Melanocyte of skin (primary cell): ENCODE data around the gene ERP44. TPM values are rescaled to one million over a fixed set of nuclear protein-coding genes. Genes with fewer than 3 reads are reported as not detected.

Experiments used
- small RNA-seq, 2 donors: library from RNA; depleted of rRNA; stranded (forward); fragments of <200 nt; gene quantifications; one replicate each; pipeline ENCODE3, GENCODE V24; 2012
- total RNA-seq, 2 donors: library from RNA; depleted of rRNA; stranded (reverse); fragments of >200 nt; gene quantifications; 2 replicates each; pipeline ENCODE4 v1.2.3, GENCODE V29; 2012

Gene ERP44
- total RNA-seq: 10 to 100 TPM in 1 of 2 donors, 1 to 10 TPM in 1; 10.0 to 15.7 TPM

GRCh38 chr9:100098887-100099721 is at the start of gene ERP44, which contains the start of gene INVS:
Gene ERP44, minus strand, starts transcription at chr9:100099000. Its CDS starts 160 bp downstream, at chr9:100098840.
Gene INVS, plus strand, starts transcription at chr9:100099243. Its CDS starts 5,279 bp downstream, at chr9:100104522.

Small RNAs within 50 kb of the gene (small RNA-seq; reads per million reads assigned to genes)
- 0 reads per million in 2 donors for gene RN7SL75P

Other genes with a start within 250 kb of the ERP44 start
- gene STX17, start 192.3 kb downstream of the ERP44 start, total RNA-seq: 10 to 100 TPM; 30.6 to 31.3 TPM
- 10 to 100 TPM; 26.5 to 29.6 TPM for gene INVS, start 243 bp upstream of the ERP44 start, total RNA-seq